Endothelial cell (in vitro differentiated cells): ENCODE results near the gene VCX3A. TPM values are rescaled to one million over a fixed set of nuclear protein-coding genes. Genes with fewer than 3 reads are reported as not detected.
"Not testable (repeated sequence)": the region's sequence is repeated elsewhere in the genome, so short reads cannot be mapped to it uniquely, and the experiment has no call there.

Experiments
- DNase-seq: peaks from one replicate; pipeline ENCODE4 v3.0.0; 2021; ENCODE audit warnings: low spot score
- H3K27ac Mint-ChIP-seq: one replicate; pipeline ENCODE4 v1.8.0; 2021; ENCODE audit warnings: mixed read lengths, inconsistent platforms; ENCODE audit not compliant: unreplicated experiment
- H3K27me3 Mint-ChIP-seq: one replicate; pipeline ENCODE4 v1.8.0; 2021; ENCODE audit warnings: mild to moderate bottlenecking, moderate library complexity, mixed read lengths, inconsistent platforms; ENCODE audit not compliant: unreplicated experiment
- H3K36me3 Mint-ChIP-seq: one replicate; pipeline ENCODE4 v1.8.0; 2021; ENCODE audit warnings: mild to moderate bottlenecking, low read depth, mixed read lengths, inconsistent platforms; ENCODE audit not compliant: unreplicated experiment
- H3K4me1 Mint-ChIP-seq: one replicate; pipeline ENCODE4 v1.8.0; 2021; ENCODE audit warnings: mild to moderate bottlenecking, mixed read lengths, inconsistent platforms; ENCODE audit not compliant: unreplicated experiment
- H3K4me3 Mint-ChIP-seq: one replicate; pipeline ENCODE4 v1.8.0; 2021; ENCODE audit warnings: mild to moderate bottlenecking, mixed read lengths, inconsistent platforms; ENCODE audit not compliant: unreplicated experiment
- H3K9me3 Mint-ChIP-seq: one replicate; pipeline ENCODE4 v1.8.0; 2021; ENCODE audit warnings: mixed read lengths, inconsistent platforms; ENCODE audit not compliant: unreplicated experiment
- long read RNA-seq: library from polyadenylated mRNA; unstranded; transcript quantifications from one replicate; pipeline ENCODE4 v2.0.0, GENCODE V29; 2020; ENCODE audit not compliant: unreplicated experiment
- total RNA-seq: library from RNA; stranded (reverse); fragmentation: NEBNext Ultra II Directional; extraction: Animal tissue kit (Norgen Biotek cat#: 25700); gene quantifications from one replicate; pipeline ENCODE4 v1.2.1, GENCODE V29; 2021; ENCODE audit not compliant: unreplicated experiment
- TF ChIP-seq, protein P1 (sequence below): fragments of 200-600 bp; sonication (generic); IDR thresholded peaks from one replicate; pipeline ENCODE4 v1.5.0; 2021; ENCODE audit warnings: antibody characterized with exemption; ENCODE audit not compliant: unreplicated experiment

VCX3A gene
- total RNA-seq: not detected
- long read RNA-seq: 0 reads

GRCh38 chrX:6535018-6535417 is at the start of gene VCX3A:
VCX3A (minus strand) TSS chrX:6535118; CDS start chrX:6534497, 621 bp downstream.
- not testable (repeated sequence) for H3K4me1 Mint-ChIP-seq, H3K4me3 Mint-ChIP-seq, H3K27ac Mint-ChIP-seq, H3K36me3 Mint-ChIP-seq, H3K27me3 Mint-ChIP-seq, H3K9me3 Mint-ChIP-seq, DNase-seq

DNA sequence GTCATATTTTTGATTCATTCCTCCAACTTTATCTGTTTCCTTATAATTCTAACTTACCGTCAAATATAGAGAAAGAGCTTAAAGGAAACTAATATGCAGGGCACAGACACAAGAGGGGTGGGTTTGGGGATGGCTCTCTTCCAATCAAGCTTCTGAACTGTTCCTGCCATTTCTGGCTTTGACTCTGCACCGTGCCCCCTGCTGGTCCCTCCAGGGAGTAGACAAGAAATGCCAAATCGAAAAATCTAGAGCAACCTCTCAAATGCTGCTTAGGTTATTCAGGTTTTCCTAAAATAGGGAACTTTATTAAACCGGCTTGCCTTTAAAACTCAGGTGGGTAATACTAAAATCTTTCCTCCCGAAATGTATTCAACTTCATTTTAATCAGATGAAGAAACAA is 39.8 kb upstream of the VCX3A start:
- H3K27ac Mint-ChIP-seq: no peak overlapping the region
- H3K36me3 Mint-ChIP-seq: no peaks in the 10 kb centered on the region
- no peak overlapping the region for H3K4me3 Mint-ChIP-seq
- TF ChIP-seq, protein P1, sequence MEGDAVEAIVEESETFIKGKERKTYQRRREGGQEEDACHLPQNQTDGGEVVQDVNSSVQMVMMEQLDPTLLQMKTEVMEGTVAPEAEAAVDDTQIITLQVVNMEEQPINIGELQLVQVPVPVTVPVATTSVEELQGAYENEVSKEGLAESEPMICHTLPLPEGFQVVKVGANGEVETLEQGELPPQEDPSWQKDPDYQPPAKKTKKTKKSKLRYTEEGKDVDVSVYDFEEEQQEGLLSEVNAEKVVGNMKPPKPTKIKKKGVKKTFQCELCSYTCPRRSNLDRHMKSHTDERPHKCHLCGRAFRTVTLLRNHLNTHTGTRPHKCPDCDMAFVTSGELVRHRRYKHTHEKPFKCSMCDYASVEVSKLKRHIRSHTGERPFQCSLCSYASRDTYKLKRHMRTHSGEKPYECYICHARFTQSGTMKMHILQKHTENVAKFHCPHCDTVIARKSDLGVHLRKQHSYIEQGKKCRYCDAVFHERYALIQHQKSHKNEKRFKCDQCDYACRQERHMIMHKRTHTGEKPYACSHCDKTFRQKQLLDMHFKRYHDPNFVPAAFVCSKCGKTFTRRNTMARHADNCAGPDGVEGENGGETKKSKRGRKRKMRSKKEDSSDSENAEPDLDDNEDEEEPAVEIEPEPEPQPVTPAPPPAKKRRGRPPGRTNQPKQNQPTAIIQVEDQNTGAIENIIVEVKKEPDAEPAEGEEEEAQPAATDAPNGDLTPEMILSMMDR: peak; percentile 24
- no peaks in the 10 kb centered on the region for H3K27me3 Mint-ChIP-seq
- no peaks in the 10 kb centered on the region for H3K9me3 Mint-ChIP-seq
- peak; percentile 3 for DNase-seq
- H3K4me1 Mint-ChIP-seq: no peaks in the 10 kb centered on the region

DNA sequence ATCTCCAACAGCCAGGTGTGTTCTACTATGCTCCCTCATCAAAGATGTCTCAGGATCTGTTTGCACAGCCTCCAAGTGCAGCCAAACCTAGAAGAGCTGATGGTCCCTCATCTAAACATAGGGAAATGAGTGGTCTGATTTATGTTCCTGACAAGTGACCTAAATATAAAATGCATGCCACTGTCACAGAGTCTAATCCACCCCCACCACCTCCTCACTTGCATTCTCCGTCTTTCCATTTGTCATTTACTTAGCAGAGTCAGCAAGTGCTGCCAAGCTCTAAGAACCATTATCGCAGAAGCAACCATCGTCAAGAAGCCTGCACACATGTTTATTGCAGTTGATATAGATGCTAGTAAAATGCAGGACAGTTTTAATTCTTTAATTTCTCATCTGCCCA is 33.1 kb upstream of the VCX3A start:
- Mint-ChIP-seq H3K27ac (no peak overlapping the region), H3K4me3 (no peak overlapping the region)
- TF ChIP-seq, protein P1: no peak

DNA sequence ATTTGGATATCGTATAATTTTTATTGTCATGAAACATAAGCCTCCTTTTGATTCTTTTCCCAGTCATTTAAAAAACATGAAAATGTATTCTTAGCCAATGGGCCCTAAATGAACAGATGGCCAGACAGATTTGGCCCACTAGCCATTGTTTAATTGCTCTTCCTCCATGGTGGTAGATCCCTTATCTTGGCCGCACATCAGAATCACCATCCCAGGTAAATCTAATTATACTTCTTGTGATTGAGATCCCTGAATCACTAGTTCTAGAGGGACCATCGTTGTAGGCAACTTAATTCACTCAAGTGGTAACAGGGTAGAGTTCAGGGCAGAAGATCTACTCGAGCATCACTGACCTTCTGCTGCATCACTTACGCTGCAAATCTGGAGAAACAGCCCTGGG is 24.1 kb upstream of the VCX3A start:
- Mint-ChIP-seq H3K27ac (no peak overlapping the region), H3K36me3 (no peaks in the 10 kb centered on the region), H3K27me3 (no peaks in the 10 kb centered on the region), H3K4me3 (no peak overlapping the region), H3K9me3 (no peaks in the 10 kb centered on the region), H3K4me1 (no peaks in the 10 kb centered on the region)
- DNase-seq: no peak
- TF ChIP-seq, protein P1: no peak

More for the DNA sequence above, 33.1 kb upstream of the VCX3A start:
- H3K9me3 Mint-ChIP-seq: no peaks in the 10 kb centered on the region
- no peaks in the 10 kb centered on the region for H3K36me3 Mint-ChIP-seq
- H3K4me1 Mint-ChIP-seq: peaks cover 5% of the 10 kb centered on the region
- no peak for DNase-seq
- no peaks in the 10 kb centered on the region for H3K27me3 Mint-ChIP-seq

DNA sequence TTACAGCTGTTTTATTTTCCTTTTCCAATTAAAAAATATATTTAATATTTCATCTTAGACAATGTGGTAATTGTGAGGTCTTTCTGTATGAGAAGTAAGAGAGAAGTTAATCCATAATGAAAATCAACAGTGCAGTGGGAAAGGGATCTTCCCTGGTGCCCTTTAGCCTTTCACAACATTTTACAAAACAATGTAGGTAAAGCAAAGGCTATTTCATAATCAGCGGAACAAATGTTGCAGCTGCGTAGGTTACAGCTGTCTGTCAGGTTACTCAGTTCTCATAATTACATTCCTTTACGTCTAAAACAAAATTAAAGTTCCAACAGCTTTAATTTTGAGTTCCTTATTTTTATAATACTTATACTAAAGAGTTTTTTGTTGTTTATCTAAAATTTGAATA is 22.8 kb upstream of the VCX3A start:
- TF ChIP-seq, protein P1: no peak
- Mint-ChIP-seq H3K27ac (no peak overlapping the region), H3K4me1 (no peaks in the 10 kb centered on the region), H3K9me3 (no peaks in the 10 kb centered on the region), H3K36me3 (no peaks in the 10 kb centered on the region), H3K27me3 (no peaks in the 10 kb centered on the region), H3K4me3 (no peak overlapping the region)
- DNase-seq: no peak
